Urinary bladder (tissue), 4 donors: Measurements from ENCODE around the gene SMG6. TPM values are rescaled to one million over a fixed set of nuclear protein-coding genes. Genes with fewer than 3 reads are reported as not detected.

Experiments
- DNase-seq: peaks from one replicate; pipeline ENCODE4 v3.0.0-alpha.2; 2015; ENCODE audit errors: extremely low spot score
- H3K27ac ChIP-seq: one replicate; pipeline ENCODE4 v1.5.1; 2013; ENCODE audit warnings: low read depth, mild to moderate bottlenecking, moderate library complexity
- H3K36me3 ChIP-seq: one replicate; pipeline ENCODE4 v1.6.1; 2013; ENCODE audit warnings: mild to moderate bottlenecking, moderate library complexity; ENCODE audit not compliant: insufficient read depth
- H3K4me1 ChIP-seq: one replicate; pipeline ENCODE4 v1.6.1; 2013; ENCODE audit warnings: mild to moderate bottlenecking, moderate library complexity; ENCODE audit not compliant: insufficient read depth
- H3K4me3 ChIP-seq: one replicate; pipeline ENCODE4 v1.5.1; 2013; ENCODE audit warnings: low read depth, low read length
- WGBS: extraction: QIAGEN DNeasy Blood & Tissue Kit; methylation state at CpG from one replicate; pipeline ENCODE4 v1.1.7; 2013; 5-methylcytosine and 5-hydroxymethylcytosine counted together
- polyA plus RNA-seq: library from polyadenylated mRNA; stranded (reverse); fragments of 200-250 nt; gene quantifications from one replicate; pipeline ENCODE4 v1.2.3, GENCODE V29; 2013
- total RNA-seq: library from RNA; depleted of rRNA; stranded (reverse); fragments of >200 nt; gene quantifications from one replicate; pipeline ENCODE4 v1.2.3, GENCODE V29; 2014
- donor health status: healthy with polysubstance abuse.
- donor health status: healthy.

The SMG6 gene
- total and polyA plus RNA-seq, 2 donors = 29.3 to 37.5 TPM

- Histone ChIP-seq H3K4me1 (peaks cover 5% of the 10 kb centered on the region), H3K4me3 (no peak overlapping the region), H3K36me3 (no peaks in the 10 kb centered on the region), H3K27ac (no peak overlapping the region)
- WGBS = 68% methylated on average over 11 of the region's 11 CpGs
- DNase-seq = no peak
These were observed 275.9 kb downstream of the SMG6 start for GRCh38 chr17:2027528-2028233.

- under 1% methylated on average over 55 of the region's 55 CpGs for WGBS
- Histone ChIP-seq H3K27ac (peak overlapping the region; percentile 28), H3K36me3 (no peaks in the 10 kb centered on the region), H3K4me3 (peak overlapping the region; percentile 61), H3K4me1 (peaks cover 3% of the 10 kb centered on the region)
- DNase-seq = no peak
These were observed 277.8 kb downstream of the SMG6 start for GRCh38 chr17:2025622-2026309.

GRCh38 chr17:2025220-2025621 is 278.4 kb downstream of the SMG6 start, which contains the start of gene RTN4RL1:
RTN4RL1 (minus strand) TSS chr17:2025334; CDS start chr17:2024865, 469 bp downstream.
- peak within 1 kb of the TSS; percentile 28 for H3K27ac ChIP-seq
- peaks cover 1% of the 10 kb centered on the region for H3K4me1 ChIP-seq
- H3K36me3 ChIP-seq = no peaks in the 10 kb centered on the region
- DNase-seq = no peak
- peak within 1 kb of the TSS; percentile 61 for H3K4me3 ChIP-seq
- under 1% methylated on average over 47 of the region's 47 CpGs for WGBS

GRCh38 chr17:2024572-2025219 is 278.9 kb downstream of the SMG6 start:
- no peak for DNase-seq
- peak overlapping the region; percentile 61 for H3K4me3 ChIP-seq
- H3K36me3 ChIP-seq = no peaks in the 10 kb centered on the region
- no peak overlapping the region for H3K27ac ChIP-seq
- WGBS = under 1% methylated on average over 73 of the region's 73 CpGs
- H3K4me1 ChIP-seq = peaks cover 1% of the 10 kb centered on the region

- Histone ChIP-seq H3K36me3 (no peaks in the 10 kb centered on the region), H3K4me1 (peaks cover 1% of the 10 kb centered on the region), H3K27ac (no peak overlapping the region), H3K4me3 (peak overlapping the region; percentile 61)
- no peak for DNase-seq
- under 1% methylated on average over 85 of the region's 85 CpGs for WGBS
These were observed 279.7 kb downstream of the SMG6 start for GRCh38 chr17:2023692-2024571.

GRCh38 chr17:2023256-2023655 is 280.3 kb downstream of the SMG6 start:
- H3K4me1 ChIP-seq = peaks cover 1% of the 10 kb centered on the region
- no peak overlapping the region for H3K27ac ChIP-seq
- 53% methylated on average over 16 of the region's 16 CpGs for WGBS
- no peaks in the 10 kb centered on the region for H3K36me3 ChIP-seq
- no peak overlapping the region for H3K4me3 ChIP-seq
- DNase-seq = no peak

- WGBS = 80% methylated on average over 15 of the region's 15 CpGs
- H3K4me1 ChIP-seq = peaks cover 1% of the 10 kb centered on the region
- H3K4me3 ChIP-seq = no peak overlapping the region
- no peak for DNase-seq
- H3K36me3 ChIP-seq = no peaks in the 10 kb centered on the region
- no peak overlapping the region for H3K27ac ChIP-seq
These were observed 280.8 kb downstream of the SMG6 start for GRCh38 chr17:2022647-2023240.

- H3K4me3 ChIP-seq = no peak overlapping the region
- no peak overlapping the region for H3K27ac ChIP-seq
- peaks cover 1% of the 10 kb centered on the region for H3K4me1 ChIP-seq
- DNase-seq = no peak
- 63% methylated on average over 8 of the region's 8 CpGs for WGBS
- H3K36me3 ChIP-seq = no peaks in the 10 kb centered on the region
These were observed 282.9 kb downstream of the SMG6 start for GRCh38 chr17:2020721-2021120.

GRCh38 chr17:2019723-2020122 is 283.9 kb downstream of the SMG6 start:
- Histone ChIP-seq H3K4me3 (no peak overlapping the region), H3K27ac (no peak overlapping the region), H3K36me3 (no peaks in the 10 kb centered on the region), H3K4me1 (peaks cover 1% of the 10 kb centered on the region)
- 73% methylated on average over 8 of the region's 8 CpGs for WGBS
- DNase-seq = no peak

- Histone ChIP-seq H3K27ac (no peak overlapping the region), H3K4me1 (peaks cover 1% of the 10 kb centered on the region), H3K36me3 (no peaks in the 10 kb centered on the region), H3K4me3 (no peak overlapping the region)
- no peak for DNase-seq
- WGBS = 74% methylated on average over 24 of the region's 24 CpGs
These were observed 284.7 kb downstream of the SMG6 start for GRCh38 chr17:2018716-2019510.

GRCh38 chr17:2017274-2017941 is 286.2 kb downstream of the SMG6 start:
- no peaks in the 10 kb centered on the region for H3K4me1 ChIP-seq
- no peak overlapping the region for H3K4me3 ChIP-seq
- no peaks in the 10 kb centered on the region for H3K36me3 ChIP-seq
- no peak for DNase-seq
- no peak overlapping the region for H3K27ac ChIP-seq
- WGBS = 86% methylated on average over 19 of the region's 19 CpGs

- Histone ChIP-seq H3K4me1 (no peaks in the 10 kb centered on the region), H3K4me3 (no peak overlapping the region), H3K27ac (no peak overlapping the region), H3K36me3 (no peaks in the 10 kb centered on the region)
- no peak for DNase-seq
- 89% methylated on average over 20 of the region's 20 CpGs for whole genome bisulfite sequencing
These were observed 287.1 kb downstream of the SMG6 start for GRCh38 chr17:2016494-2016893.
